ENCODE results near the gene ASB4.

ASB4 gene

DNA sequence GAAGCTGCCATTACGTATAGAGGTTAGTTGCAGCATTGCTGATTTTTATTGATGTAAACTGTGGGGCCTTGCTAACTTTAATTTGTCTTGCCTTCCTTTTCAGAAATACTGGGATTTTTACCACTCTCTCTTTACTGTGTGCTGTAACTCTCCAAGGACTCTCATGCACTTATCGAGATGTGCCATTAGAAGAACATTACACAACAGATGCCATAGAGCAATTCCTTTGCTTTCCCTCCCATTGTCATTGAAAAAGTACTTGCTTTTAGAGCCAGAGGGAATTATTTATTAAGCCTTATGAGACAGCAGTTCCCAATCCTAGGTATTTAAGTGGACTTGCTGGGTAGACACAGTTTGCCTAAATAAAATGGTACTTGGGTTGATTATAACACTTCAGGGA lies 51.7 kb downstream of the ASB4 start:
- Histone ChIP-seq H3K4me1 (ENCODE audit: control insufficient read depth in 5 of 5, insufficient read depth in 5 of 5, low read length in 5 of 5) (no peaks in the 10 kb centered on the region), H3K4me3 (ENCODE audit: low read depth in 1 of 5, low read length in 5 of 5) (no peak overlapping the region), H3K27ac (ENCODE audit: low read depth, low read length) (no peak overlapping the region), H3K36me3 (ENCODE audit: control insufficient read depth in 5 of 5, insufficient read depth in 5 of 5, low read length in 5 of 5) (no peaks in the 10 kb centered on the region), H3K9ac (ENCODE audit: low read length in 5 of 5) (no peak overlapping the region), H3K27me3 (ENCODE audit: control insufficient read depth in 5 of 5, insufficient read depth in 4 of 5, low read length in 5 of 5) (no peaks in the 10 kb centered on the region), H3K9me3 (ENCODE audit: control insufficient read depth in 5 of 5, low read length in 5 of 5) (no peaks in the 10 kb centered on the region)

- no peak overlapping the region for H3K27ac ChIP-seq (ENCODE audit: low read depth, low read length)
- H3K4me3 ChIP-seq (ENCODE audit: low read depth in 1 of 5, low read length in 5 of 5) = no peak overlapping the region
- H3K27me3 ChIP-seq (ENCODE audit: control insufficient read depth in 5 of 5, insufficient read depth in 4 of 5, low read length in 5 of 5) = no peaks in the 10 kb centered on the region
- H3K36me3 ChIP-seq (ENCODE audit: control insufficient read depth in 5 of 5, insufficient read depth in 5 of 5, low read length in 5 of 5) = no peaks in the 10 kb centered on the region
- H3K9me3 ChIP-seq (ENCODE audit: control insufficient read depth in 5 of 5, low read length in 5 of 5) = no peaks in the 10 kb centered on the region
- peaks cover 0 to under 1% (median 0%) of the 10 kb centered on the region in 5 donors for H3K4me1 ChIP-seq (ENCODE audit: control insufficient read depth in 5 of 5, insufficient read depth in 5 of 5, low read length in 5 of 5)
- H3K9ac ChIP-seq (ENCODE audit: low read length in 5 of 5) = no peak overlapping the region
Measured at GRCh38 chr7:95539426-95539825, 53.7 kb downstream of the ASB4 start.

DNA sequence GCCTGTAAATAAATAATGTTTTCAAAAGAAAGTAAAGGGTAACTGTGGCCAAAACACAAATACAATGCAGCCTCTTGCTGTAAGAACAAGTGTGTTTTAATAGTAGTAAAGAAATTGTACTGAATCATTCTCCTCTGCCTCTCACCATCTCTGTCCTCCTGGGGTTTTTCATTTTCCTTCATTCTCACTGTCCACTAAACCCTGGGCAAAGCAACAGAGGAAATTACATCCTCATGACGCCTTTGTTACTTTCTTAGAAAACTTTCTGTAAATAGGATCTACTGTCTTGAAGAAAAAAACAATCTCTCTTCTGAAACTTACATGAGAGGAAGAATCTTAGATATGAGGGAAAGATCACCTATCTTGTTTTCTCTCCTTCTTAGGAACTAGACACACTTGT lies 54.6 kb downstream of the ASB4 start:
- no peak overlapping the region for H3K4me3 ChIP-seq (ENCODE audit: low read depth in 1 of 5, low read length in 5 of 5)
- H3K27me3 ChIP-seq (ENCODE audit: control insufficient read depth in 5 of 5, insufficient read depth in 4 of 5, low read length in 5 of 5) = no peaks in the 10 kb centered on the region
- H3K27ac ChIP-seq (ENCODE audit: low read depth, low read length) = no peak overlapping the region
- peaks cover 0 to 8% (median 4%) of the 10 kb centered on the region in 5 donors for H3K4me1 ChIP-seq (ENCODE audit: control insufficient read depth in 5 of 5, insufficient read depth in 5 of 5, low read length in 5 of 5)
- no peaks in the 10 kb centered on the region for H3K9me3 ChIP-seq (ENCODE audit: control insufficient read depth in 5 of 5, low read length in 5 of 5)
- H3K9ac ChIP-seq (ENCODE audit: low read length in 5 of 5) = no peak overlapping the region
- no peaks in the 10 kb centered on the region for H3K36me3 ChIP-seq (ENCODE audit: control insufficient read depth in 5 of 5, insufficient read depth in 5 of 5, low read length in 5 of 5)

DNA sequence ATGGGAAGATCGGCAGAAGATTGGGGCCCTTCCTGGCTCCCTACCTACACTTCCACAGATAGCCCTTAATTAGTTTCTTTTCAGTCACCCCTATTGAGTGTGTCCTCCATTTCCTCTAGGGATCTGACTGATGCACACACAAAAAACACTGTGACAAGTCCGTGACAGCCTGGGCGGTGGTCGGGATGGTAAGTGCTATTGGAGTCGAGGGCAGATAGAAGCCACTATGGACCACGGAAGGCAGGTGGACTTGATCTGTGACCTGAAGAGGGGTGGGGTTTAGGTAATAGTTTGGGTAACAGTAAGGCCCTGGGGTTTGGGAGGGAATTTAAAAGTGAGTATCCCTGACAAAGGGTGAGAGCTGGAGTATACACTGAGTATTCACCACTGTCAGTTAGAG lies 57.6 kb downstream of the ASB4 start:
- Histone ChIP-seq H3K4me3 (ENCODE audit: low read depth in 1 of 5, low read length in 5 of 5) (no peak overlapping the region), H3K9ac (ENCODE audit: low read length in 5 of 5) (no peak overlapping the region), H3K27me3 (ENCODE audit: control insufficient read depth in 5 of 5, insufficient read depth in 4 of 5, low read length in 5 of 5) (no peaks in the 10 kb centered on the region), H3K36me3 (ENCODE audit: control insufficient read depth in 5 of 5, insufficient read depth in 5 of 5, low read length in 5 of 5) (no peaks in the 10 kb centered on the region), H3K27ac (ENCODE audit: low read depth, low read length) (no peak overlapping the region), H3K9me3 (ENCODE audit: control insufficient read depth in 5 of 5, low read length in 5 of 5) (no peaks in the 10 kb centered on the region), H3K4me1 (ENCODE audit: control insufficient read depth in 5 of 5, insufficient read depth in 5 of 5, low read length in 5 of 5) (peaks cover 0 to 37% (median 33%) of the 10 kb centered on the region in 5 donors)

DNA sequence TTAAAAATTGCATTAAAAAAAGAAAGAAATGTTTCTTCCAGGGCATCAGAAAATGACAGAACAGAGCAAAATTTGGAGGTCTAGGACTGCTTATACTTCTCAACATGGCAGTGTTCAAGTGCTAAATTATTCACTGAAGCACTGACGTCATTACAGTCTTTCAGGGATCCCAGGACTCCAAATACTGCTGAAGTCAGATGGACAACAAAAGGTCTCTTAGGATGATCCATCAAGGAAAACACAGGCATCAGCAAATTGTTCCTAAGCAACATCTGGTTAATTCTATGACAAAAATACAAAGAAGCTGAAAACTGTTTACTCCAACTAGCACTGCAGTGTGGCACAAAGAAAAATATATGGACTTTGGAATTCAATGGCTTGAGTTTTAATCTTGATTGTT lies 58.4 kb downstream of the ASB4 start:
- no peak overlapping the region for H3K27ac ChIP-seq (ENCODE audit: low read depth, low read length)

DNA sequence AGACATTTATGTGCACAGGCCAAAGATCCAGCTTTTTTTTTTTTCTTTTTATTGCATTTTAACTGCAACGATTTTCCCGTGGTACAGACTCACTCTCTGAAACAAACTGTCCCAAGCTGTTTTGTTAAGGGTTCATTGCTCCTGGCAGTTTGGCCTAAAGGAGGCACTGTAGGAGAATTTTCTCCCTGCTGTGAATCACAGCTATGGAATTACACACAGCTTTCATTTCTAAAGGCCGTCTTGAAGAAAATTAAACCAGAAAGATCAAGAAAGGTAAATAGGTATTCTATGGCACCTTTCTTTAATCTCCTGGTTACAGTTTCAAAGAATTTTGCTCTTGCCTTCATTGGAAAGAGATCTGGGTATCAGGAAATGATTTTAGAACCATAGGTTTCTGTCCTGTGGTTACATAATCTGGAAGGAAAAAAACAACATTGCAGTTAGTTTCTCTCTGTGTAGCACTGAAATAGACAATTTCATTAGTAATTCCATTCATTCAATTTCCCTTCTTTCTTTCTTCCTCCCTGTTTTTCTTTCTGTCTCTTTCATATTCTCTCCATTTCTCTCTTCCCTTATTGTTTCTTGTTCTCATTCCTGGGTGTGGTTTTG lies 59.4 kb downstream of the ASB4 start:
- Histone ChIP-seq H3K27me3 (ENCODE audit: control insufficient read depth in 5 of 5, insufficient read depth in 4 of 5, low read length in 5 of 5) (no peaks in the 10 kb centered on the region), H3K9me3 (ENCODE audit: control insufficient read depth in 5 of 5, low read length in 5 of 5) (no peaks in the 10 kb centered on the region), H3K27ac (ENCODE audit: low read depth, low read length) (peak overlapping the region; percentile 99), H3K4me3 (ENCODE audit: low read depth in 1 of 5, low read length in 5 of 5) (peak overlapping the region; percentile 53 to 70 (median 64)), H3K4me1 (ENCODE audit: control insufficient read depth in 5 of 5, insufficient read depth in 5 of 5, low read length in 5 of 5) (peaks cover 5 to 52% (median 47%) of the 10 kb centered on the region in 5 donors), H3K9ac (ENCODE audit: low read length in 5 of 5) (peak overlapping the region; percentile 73 to 98 (median 82)), H3K36me3 (ENCODE audit: control insufficient read depth in 5 of 5, insufficient read depth in 5 of 5, low read length in 5 of 5) (no peaks in the 10 kb centered on the region)

More for the DNA sequence above, 58.4 kb downstream of the ASB4 start:
- Histone ChIP-seq H3K27me3 (ENCODE audit: control insufficient read depth in 5 of 5, insufficient read depth in 4 of 5, low read length in 5 of 5) (no peaks in the 10 kb centered on the region), H3K36me3 (ENCODE audit: control insufficient read depth in 5 of 5, insufficient read depth in 5 of 5, low read length in 5 of 5) (no peaks in the 10 kb centered on the region), H3K4me1 (ENCODE audit: control insufficient read depth in 5 of 5, insufficient read depth in 5 of 5, low read length in 5 of 5) (peaks cover 0 to 42% (median 39%) of the 10 kb centered on the region in 5 donors), H3K9ac (ENCODE audit: low read length in 5 of 5) (no peak overlapping the region), H3K4me3 (ENCODE audit: low read depth in 1 of 5, low read length in 5 of 5) (no peak overlapping the region), H3K9me3 (ENCODE audit: control insufficient read depth in 5 of 5, low read length in 5 of 5) (no peaks in the 10 kb centered on the region)

GRCh38 chr7:95545673-95546072 lies 59.9 kb downstream of the ASB4 start:
- Histone ChIP-seq H3K36me3 (ENCODE audit: control insufficient read depth in 5 of 5, insufficient read depth in 5 of 5, low read length in 5 of 5) (no peaks in the 10 kb centered on the region), H3K9me3 (ENCODE audit: control insufficient read depth in 5 of 5, low read length in 5 of 5) (no peaks in the 10 kb centered on the region), H3K27me3 (ENCODE audit: control insufficient read depth in 5 of 5, insufficient read depth in 4 of 5, low read length in 5 of 5) (no peaks in the 10 kb centered on the region), H3K4me1 (ENCODE audit: control insufficient read depth in 5 of 5, insufficient read depth in 5 of 5, low read length in 5 of 5) (peaks cover 11 to 58% (median 52%) of the 10 kb centered on the region in 5 donors), H3K9ac (ENCODE audit: low read length in 5 of 5) (peak overlapping the region; percentile 73 to 98 (median 82)), H3K4me3 (ENCODE audit: low read depth in 1 of 5, low read length in 5 of 5) (peak overlapping the region; percentile 53 to 70 (median 64)), H3K27ac (ENCODE audit: low read depth, low read length) (peak overlapping the region; percentile 99)

- H3K4me1 ChIP-seq (ENCODE audit: control insufficient read depth in 5 of 5, insufficient read depth in 5 of 5, low read length in 5 of 5) = peaks cover 11 to 67% (median 62%) of the 10 kb centered on the region in 5 donors
- H3K27ac ChIP-seq (ENCODE audit: low read depth, low read length) = peak overlapping the region; percentile 99
Measured at GRCh38 chr7:95546647-95547046, 60.9 kb downstream of the ASB4 start.

DNA sequence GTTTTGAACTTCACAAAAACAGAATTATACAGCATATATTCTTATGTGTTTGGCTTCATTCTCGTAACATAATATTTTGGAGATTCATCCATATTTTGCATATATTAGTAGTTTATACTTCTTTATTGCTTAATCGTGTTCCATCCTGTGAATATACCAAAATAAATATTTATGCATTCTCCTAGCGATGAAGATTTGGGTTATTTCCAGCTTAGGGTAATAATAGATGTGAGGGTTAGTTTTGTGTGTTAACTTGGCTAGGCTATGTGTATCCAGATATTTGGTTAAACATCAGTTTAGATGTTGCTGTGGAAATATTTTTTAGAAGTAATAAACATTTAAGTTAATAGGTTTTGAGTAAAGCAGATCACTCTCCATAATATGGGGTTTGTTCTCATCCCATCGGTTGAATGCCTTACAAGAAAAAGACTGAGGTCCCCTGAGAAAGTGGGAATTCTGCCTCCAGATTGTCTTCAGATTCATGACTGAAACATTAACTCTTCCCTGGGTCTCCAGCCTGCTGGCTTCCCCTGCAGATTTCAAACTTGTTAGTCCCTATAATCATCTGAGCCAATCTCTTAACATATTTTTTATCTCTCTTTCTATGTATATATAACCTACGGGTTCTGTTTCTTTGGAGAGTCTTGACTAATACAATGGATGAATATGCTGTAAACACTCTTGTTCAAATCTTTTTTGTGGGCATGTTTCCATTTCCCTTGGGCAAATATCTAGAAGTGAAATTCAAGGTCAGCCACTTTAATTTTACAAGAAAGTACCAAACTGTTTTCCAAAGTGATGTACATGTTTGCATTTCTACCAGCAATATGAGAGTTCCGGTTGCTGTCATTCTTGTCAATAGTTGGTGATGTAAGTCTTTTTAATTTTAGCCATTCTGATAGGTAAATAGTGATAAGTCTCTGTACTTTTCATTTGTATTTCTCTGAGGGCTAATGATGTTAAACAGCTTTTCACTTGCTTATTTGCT lies 61.9 kb downstream of the ASB4 start:
- peak overlapping the region in 2 of 5 donors; percentile 21 to 59 for H3K9ac ChIP-seq (ENCODE audit: low read length in 5 of 5)
- H3K4me1 ChIP-seq (ENCODE audit: control insufficient read depth in 5 of 5, insufficient read depth in 5 of 5, low read length in 5 of 5) = peaks cover 11 to 68% (median 62%) of the 10 kb centered on the region in 5 donors

More at GRCh38 chr7:95546647-95547046, 60.9 kb downstream of the ASB4 start:
- Histone ChIP-seq H3K9me3 (ENCODE audit: control insufficient read depth in 5 of 5, low read length in 5 of 5) (no peaks in the 10 kb centered on the region), H3K4me3 (ENCODE audit: low read depth in 1 of 5, low read length in 5 of 5) (peak overlapping the region in 2 of 5 donors; percentile 23 to 40), H3K27me3 (ENCODE audit: control insufficient read depth in 5 of 5, insufficient read depth in 4 of 5, low read length in 5 of 5) (no peaks in the 10 kb centered on the region), H3K36me3 (ENCODE audit: control insufficient read depth in 5 of 5, insufficient read depth in 5 of 5, low read length in 5 of 5) (no peaks in the 10 kb centered on the region), H3K9ac (ENCODE audit: low read length in 5 of 5) (peak overlapping the region in 2 of 5 donors; percentile 21 to 56)

More for the DNA sequence above, 61.9 kb downstream of the ASB4 start:
- Histone ChIP-seq H3K9me3 (ENCODE audit: control insufficient read depth in 5 of 5, low read length in 5 of 5) (no peaks in the 10 kb centered on the region), H3K36me3 (ENCODE audit: control insufficient read depth in 5 of 5, insufficient read depth in 5 of 5, low read length in 5 of 5) (no peaks in the 10 kb centered on the region), H3K27me3 (ENCODE audit: control insufficient read depth in 5 of 5, insufficient read depth in 4 of 5, low read length in 5 of 5) (no peaks in the 10 kb centered on the region), H3K4me3 (ENCODE audit: low read depth in 1 of 5, low read length in 5 of 5) (no peak overlapping the region), H3K27ac (ENCODE audit: low read depth, low read length) (peak overlapping the region; percentile 99)
